GM13976 (cell line): ENCODE data around the gene TGM1.

ENCODE experiments used
- DNase-seq: peaks from one replicate; pipeline ENCODE4 v3.0.0; 2012; ENCODE audit warnings: low spot score
- in situ Hi-C: fragments of 300-500 bp; cut with MboI; formaldehyde crosslinking; loops from one replicate; pipeline ENCODE4 v1.12.0; 2022; ENCODE audit warnings: low sequenced_read_pairs, mixed read lengths, inconsistent platforms; ENCODE audit not compliant: unreplicated experiment
- TF ChIP-seq, protein P1 (sequence below): IDR thresholded peaks from 2 replicates; pipeline ENCODE4 v1.5.1; 2012; ENCODE audit warnings: borderline replicate concordance, mild to moderate bottlenecking; ENCODE audit not compliant: insufficient read depth; ENCODE audit errors: extremely low read depth, missing control alignments, control extremely low read depth

The TGM1 gene

DNA sequence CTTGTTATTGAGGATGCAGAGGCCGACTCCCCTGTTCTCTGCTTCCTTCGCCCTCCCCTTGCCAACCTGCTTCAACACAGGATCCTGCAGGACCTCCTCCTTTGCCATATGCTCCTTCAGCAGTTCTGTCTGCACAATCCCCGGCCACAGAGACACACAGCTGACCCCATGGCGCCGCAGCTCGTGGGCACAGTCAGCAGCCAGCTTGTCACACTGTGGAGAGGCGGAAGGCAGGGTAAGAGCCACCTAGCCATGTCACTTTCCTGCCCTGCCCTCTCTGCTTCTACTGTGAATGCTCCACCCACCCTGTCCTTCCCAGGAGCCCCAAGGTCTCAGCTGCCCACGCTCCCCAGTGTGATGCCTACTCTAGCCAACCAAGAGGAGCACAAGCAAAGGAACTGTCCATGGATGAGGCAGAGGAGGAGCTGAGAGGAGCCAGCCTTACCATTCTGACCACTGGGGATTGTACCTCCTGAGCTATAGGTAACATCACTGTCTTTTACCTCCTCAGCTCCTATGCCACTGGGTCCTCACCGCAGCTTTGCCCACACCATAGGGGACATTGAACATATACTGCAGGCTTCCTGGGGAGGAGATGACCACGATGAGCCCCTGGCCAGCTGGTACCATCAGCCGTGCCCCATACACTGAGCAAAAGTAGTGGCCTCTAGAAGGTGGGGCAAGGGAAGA lies 29.3 kb upstream of the TGM1 start:
- TF ChIP-seq, protein P1, sequence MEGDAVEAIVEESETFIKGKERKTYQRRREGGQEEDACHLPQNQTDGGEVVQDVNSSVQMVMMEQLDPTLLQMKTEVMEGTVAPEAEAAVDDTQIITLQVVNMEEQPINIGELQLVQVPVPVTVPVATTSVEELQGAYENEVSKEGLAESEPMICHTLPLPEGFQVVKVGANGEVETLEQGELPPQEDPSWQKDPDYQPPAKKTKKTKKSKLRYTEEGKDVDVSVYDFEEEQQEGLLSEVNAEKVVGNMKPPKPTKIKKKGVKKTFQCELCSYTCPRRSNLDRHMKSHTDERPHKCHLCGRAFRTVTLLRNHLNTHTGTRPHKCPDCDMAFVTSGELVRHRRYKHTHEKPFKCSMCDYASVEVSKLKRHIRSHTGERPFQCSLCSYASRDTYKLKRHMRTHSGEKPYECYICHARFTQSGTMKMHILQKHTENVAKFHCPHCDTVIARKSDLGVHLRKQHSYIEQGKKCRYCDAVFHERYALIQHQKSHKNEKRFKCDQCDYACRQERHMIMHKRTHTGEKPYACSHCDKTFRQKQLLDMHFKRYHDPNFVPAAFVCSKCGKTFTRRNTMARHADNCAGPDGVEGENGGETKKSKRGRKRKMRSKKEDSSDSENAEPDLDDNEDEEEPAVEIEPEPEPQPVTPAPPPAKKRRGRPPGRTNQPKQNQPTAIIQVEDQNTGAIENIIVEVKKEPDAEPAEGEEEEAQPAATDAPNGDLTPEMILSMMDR, result no peak
- in situ Hi-C loops, result no loop called here
- no peak for DNase-seq

DNA sequence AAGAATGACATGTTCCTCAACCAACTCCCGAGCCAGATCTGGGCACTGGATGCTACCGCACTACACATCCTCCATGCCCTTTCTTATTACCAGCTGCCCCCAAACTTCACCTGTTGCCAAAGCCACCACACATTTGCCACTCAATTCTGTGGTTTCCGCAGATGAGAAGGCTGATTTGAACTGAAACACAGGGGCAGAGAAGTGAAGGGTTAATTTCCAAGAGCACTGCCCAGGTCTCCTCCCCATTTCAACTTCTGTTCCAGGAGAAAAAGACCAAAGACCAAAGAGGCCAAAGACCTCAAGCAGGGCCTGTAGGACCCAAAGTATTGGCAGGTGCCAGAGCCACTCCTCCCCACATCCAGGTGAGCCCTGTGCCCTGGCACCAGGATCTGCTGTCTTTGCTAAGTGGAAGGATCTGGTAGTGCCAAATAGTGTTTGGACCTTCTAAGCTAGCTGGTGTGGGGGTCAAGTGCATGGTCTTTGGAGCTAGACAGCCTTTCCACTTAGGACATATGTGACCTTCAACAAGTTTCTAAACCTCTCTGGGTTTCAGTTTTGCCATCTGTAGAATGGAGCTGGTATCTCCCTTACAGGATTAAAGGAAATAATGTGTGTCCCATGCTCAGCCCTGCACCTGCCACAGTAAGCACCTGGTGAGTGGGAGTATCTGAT lies 28.6 kb upstream of the TGM1 start:
- DNase-seq, result no peak
- TF ChIP-seq, protein P1, result no peak
- in situ Hi-C loops, result no loop called here

DNA sequence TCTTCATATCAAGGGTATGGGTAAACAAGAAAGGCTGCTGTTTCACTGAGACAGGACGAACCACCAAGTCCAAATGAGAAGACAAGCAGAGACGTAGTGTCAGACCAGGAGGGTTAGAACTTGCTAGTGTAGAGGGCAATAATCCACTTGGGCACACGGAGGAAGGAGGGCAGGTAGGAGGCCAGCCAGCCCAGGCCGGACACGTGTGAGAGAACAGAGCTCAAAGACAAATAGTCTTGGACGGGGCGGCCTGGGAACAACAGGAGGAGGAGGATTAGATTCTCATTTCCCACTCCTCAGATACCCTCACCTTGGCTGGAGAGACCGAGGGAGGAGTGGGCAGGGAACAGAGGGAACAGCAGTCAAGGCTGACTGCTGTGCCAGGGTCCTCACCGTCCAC lies 27.8 kb upstream of the TGM1 start:
- in situ Hi-C loops, result no loop called here
- TF ChIP-seq, protein P1, result no peak
- DNase-seq, result no peak

DNA sequence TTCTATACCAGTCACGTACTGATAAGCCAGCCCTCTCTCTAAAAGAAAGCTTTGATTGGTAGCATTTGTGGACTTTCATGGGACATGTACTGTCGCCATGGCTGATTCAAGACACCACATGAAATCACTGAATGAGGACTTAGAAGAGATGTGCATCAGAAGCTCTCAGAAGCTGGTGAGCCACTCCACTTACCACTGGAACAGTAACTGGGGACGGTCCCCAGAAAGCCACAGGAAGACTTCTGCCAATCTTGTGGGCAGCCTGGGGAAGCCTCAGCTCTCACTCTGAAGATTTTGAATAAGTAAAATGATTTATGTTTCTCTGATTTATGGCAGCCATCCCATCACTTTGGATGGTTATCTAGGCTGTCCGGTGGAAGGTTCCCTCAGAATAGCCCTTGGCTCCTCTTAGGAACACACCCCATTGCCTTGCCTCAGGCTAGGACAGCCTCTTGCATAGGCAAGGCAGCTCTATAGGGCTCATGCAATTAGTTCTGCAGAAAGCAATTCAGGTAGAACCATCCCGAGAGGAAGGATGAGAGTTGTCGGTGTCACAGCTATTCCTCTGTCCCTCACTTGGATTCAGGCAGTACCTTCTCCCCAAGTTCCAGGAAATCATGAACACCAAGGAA lies 26.8 kb upstream of the TGM1 start:
- TF ChIP-seq, protein P1, result no peak
- peak; percentile 64 for DNase-seq
- in situ Hi-C loops, result loop anchor here (5.0 kb wide), 1 partner anchor 42 kb away; no protein-coding TSS in a partner anchor

DNA sequence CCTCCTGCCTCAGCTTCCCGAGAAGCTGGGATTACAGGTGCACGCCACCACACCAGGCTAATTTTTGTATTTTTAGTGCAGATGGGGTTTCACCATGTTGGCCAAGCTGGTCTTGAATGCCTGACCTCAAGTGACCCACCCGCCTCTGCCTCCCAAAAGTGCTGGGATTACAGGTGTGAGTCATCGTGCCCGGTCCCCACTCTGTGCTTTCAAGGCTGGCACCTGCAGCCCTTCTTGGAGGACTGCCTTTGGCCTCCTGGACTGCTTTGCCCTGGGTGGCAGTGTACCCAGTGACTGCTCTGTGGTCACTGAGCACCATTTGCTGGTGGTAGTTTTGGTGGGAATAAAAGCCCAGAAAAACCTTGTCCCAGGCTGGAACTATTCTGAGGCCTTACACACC lies 24.0 kb upstream of the TGM1 start:
- in situ Hi-C loops, result loop anchor here (5.0 kb wide), 1 partner anchor 40 kb away; no protein-coding TSS in a partner anchor
- TF ChIP-seq, protein P1, result no peak
- DNase-seq, result no peak

DNA sequence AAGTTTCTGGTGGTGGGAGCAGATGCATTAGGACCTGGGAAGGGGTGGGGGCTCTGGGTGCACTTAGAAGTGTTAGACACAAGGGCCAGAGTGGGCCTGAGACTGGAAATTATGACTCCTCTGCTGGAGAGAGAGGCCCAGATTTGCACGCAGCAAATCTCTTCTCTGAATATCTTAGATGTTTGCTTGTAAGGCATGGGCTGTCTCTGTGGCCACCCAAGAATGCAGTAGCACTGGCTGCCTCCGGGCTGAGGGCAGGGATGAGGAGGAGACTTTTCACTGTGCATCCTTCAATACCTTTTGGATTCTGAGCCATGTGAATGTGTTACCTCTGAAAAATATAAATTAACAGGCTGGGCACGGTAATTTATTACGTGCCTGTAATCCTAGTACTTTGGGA lies 22.4 kb upstream of the TGM1 start:
- in situ Hi-C loops, result loop anchor here (5.0 kb wide), 1 partner anchor 38 kb away; no protein-coding TSS in a partner anchor
- TF ChIP-seq, protein P1, result no peak
- no peak for DNase-seq
